Heart left ventricle (tissue), 13 donors: ENCODE data around the gene ARHGAP8.

Experiments
- CTCF ChIP-seq, 12 donors: fragments of 200-600 bp; sonication (generic) in 4 of 12; IDR thresholded peaks; one replicate each; pipeline versions ENCODE4 v1.5.0 to v1.8.0; 2018 to 2022; ENCODE audit warnings: antibody characterized with exemption in 12 of 12, mild to moderate bottlenecking in 5 of 12
- POLR2A ChIP-seq, 2 donors: fragments of 450-650 bp; IDR thresholded peaks; one replicate each; pipeline ENCODE4 v1.6.1; 2017; ENCODE audit warnings: antibody characterized with exemption in 2 of 2, mild to moderate bottlenecking in 2 of 2, moderate library complexity in 2 of 2
- donor health status: ischemic (EF 13 %, LVEDD 7.1; RV severe dilation, severe dysfunction).
- donor health status: DM: no; HTN: yes; CAD: no.
- donor health status: DM: no; HTN: no; CAD: no.
- donor health status: ischemic (EF 25% LVEDD 6.9; RV normal size, moderate dysfunction).
- donor health status: ischemic (EF 25% LVEDD 5.7; RV mildly dilated, moderate dysfunction).
- donor health status: ischemic (EF 35%, LVEDD 5.7; RV mildly dilated, moderate dysfunction).
- donor health status: nonischemic (EF 11% LVEDD 7.7; RV severe dilation, severe dysfunction).
- donor health status: DM: yes; HTN: yes; CAD: no.
- donor health status: PGD.
- donor health status: ischemic (EF 29% LVEDD 5.4; RV normal size, mild dysfunction).
- donor health status: nonischemic (EF 23%, LVEDD 6.1; RV moderate dilation, normal function).

GRCh38 chr22:44822534-44822933, 70.2 kb downstream of the ARHGAP8 start:
- no peak for TF ChIP-seq POLR2A (IDR thresholded peaks at IDR 0.05)
- TF ChIP-seq CTCF (IDR thresholded peaks at IDR 0.05): no peak
